ENCODE data around the gene KRT79. TPM values are rescaled to one million over a fixed set of nuclear protein-coding genes. Genes with fewer than 3 reads are reported as not detected.

Gene KRT79
- total and polyA plus RNA-seq, 4 donors, result not detected

DNA sequence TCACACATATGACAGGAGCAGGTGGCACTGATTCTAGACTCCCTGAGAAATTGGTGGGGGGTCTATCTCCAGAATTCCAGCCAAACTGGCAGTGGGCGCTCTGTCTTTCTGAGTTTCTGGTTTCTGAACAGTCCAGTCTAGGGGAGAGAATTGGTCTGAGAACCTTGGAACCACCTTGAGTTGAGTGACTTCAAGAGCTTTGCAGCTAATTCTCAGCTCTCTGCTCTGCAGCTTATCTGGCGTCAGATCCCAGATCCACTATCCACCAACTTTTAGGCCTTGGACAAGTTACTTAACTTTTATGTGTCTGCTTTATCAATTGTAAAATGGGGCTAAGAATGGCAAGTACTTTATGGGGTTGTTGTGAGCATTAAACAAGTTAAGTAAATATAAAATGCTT, 55.3 kb downstream of the KRT79 start:
- Histone ChIP-seq H3K4me1 (ENCODE audit: control insufficient read depth in 4 of 4, insufficient read depth in 4 of 4, low read length in 3 of 4) (no peaks in the 10 kb centered on the region), H3K9ac (ENCODE audit: low read depth in 1 of 2, low read length in 2 of 2) (no peak overlapping the region), H3K9me3 (ENCODE audit: control insufficient read depth in 4 of 4, low read length in 3 of 4) (no peaks in the 10 kb centered on the region), H3K36me3 (ENCODE audit: control insufficient read depth in 4 of 4, insufficient read depth in 3 of 4, low read depth in 1 of 4, low read length in 3 of 4) (no peaks in the 10 kb centered on the region), H3K27me3 (ENCODE audit: control insufficient read depth in 4 of 4, insufficient read depth in 4 of 4, low read length in 3 of 4) (no peaks in the 10 kb centered on the region), H3K27ac (ENCODE audit: low read depth in 1 of 2, low read length in 2 of 2) (no peak overlapping the region), H3K4me3 (ENCODE audit: low read depth in 1 of 3, low read length in 3 of 3) (no peak overlapping the region)
- WGBS, result 89% methylated on average over 2 of the region's 2 CpGs
- no peak for DNase-seq (ENCODE audit: low spot score)
- no peak for TF ChIP-seq NR2F2 (IDR thresholded peaks at IDR 0.05)
- no peak for TF ChIP-seq GABPA (IDR thresholded peaks at IDR 0.05 in 1 of 2, conservative IDR thresholded peaks at IDR 0.05 in 1 of 2)
- no peak for TF ChIP-seq SP1 (IDR thresholded peaks at IDR 0.05)
- TF ChIP-seq, protein P1, sequence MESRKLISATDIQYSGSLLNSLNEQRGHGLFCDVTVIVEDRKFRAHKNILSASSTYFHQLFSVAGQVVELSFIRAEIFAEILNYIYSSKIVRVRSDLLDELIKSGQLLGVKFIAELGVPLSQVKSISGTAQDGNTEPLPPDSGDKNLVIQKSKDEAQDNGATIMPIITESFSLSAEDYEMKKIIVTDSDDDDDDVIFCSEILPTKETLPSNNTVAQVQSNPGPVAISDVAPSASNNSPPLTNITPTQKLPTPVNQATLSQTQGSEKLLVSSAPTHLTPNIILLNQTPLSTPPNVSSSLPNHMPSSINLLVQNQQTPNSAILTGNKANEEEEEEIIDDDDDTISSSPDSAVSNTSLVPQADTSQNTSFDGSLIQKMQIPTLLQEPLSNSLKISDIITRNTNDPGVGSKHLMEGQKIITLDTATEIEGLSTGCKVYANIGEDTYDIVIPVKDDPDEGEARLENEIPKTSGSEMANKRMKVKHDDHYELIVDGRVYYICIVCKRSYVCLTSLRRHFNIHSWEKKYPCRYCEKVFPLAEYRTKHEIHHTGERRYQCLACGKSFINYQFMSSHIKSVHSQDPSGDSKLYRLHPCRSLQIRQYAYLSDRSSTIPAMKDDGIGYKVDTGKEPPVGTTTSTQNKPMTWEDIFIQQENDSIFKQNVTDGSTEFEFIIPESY (IDR thresholded peaks at IDR 0.05), result no peak

DNA sequence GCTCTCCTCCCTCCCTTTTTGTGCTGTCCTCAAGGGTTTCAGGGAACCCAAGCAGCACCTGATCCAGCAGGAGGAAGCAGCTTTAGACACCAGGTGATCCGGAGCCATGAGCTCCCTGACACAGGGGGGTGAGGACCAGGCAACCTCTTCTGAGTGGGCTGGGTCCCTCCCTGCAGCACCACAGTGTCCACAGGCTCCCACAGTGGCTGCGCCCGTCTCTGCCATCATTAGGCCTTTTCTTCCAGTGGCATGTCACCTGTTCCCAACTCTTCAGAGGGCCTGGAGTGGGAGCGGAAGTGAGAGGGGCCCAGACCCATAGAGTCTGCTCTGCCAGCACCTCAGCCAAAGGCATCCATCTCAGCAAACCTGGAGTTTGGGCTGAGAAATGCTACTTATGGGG, 56.5 kb downstream of the KRT79 start:
- Histone ChIP-seq H3K4me1 (ENCODE audit: control insufficient read depth in 4 of 4, insufficient read depth in 4 of 4, low read length in 3 of 4) (no peaks in the 10 kb centered on the region), H3K9me3 (ENCODE audit: control insufficient read depth in 4 of 4, low read length in 3 of 4) (no peaks in the 10 kb centered on the region), H3K4me3 (ENCODE audit: low read depth in 1 of 3, low read length in 3 of 3) (no peak overlapping the region), H3K27ac (ENCODE audit: low read depth in 1 of 2, low read length in 2 of 2) (no peak overlapping the region), H3K9ac (ENCODE audit: low read depth in 1 of 2, low read length in 2 of 2) (no peak overlapping the region), H3K27me3 (ENCODE audit: control insufficient read depth in 4 of 4, insufficient read depth in 4 of 4, low read length in 3 of 4) (no peaks in the 10 kb centered on the region), H3K36me3 (ENCODE audit: control insufficient read depth in 4 of 4, insufficient read depth in 3 of 4, low read depth in 1 of 4, low read length in 3 of 4) (no peaks in the 10 kb centered on the region)
- no peak for DNase-seq (ENCODE audit: low spot score)
- TF ChIP-seq SP1 (IDR thresholded peaks at IDR 0.05) (no peak), FOXA2 (IDR thresholded peaks at IDR 0.05) (no peak), RAD21 (IDR thresholded peaks at IDR 0.05) (no peak)
- 82% methylated on average over 4 of the region's 4 CpGs for WGBS

DNA sequence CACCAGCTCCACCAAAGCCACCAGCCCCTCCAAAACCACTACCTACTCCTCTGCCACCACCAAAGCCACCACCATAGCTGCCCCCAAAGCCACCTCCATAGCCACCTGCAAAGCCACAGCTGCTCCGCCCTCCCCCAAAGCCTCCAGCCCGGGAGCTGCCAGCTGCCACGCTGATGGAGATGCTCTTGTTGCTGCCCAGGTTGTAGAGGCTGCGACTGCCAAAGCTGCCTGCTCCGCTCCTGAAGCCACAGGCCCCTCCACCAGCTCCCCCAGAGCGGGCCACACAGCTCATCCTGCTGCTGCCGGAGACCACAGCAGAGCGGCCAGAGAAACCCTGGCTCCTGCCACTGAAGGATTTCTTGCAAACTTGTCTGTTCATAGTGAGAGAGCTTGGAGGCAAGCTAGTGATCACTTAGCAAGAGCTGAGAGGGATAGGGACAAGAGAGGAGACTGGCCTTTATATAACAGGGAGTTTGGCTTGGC, 57.2 kb downstream of the KRT79 start, which contains the start of gene KRT76:
Gene KRT76, minus strand, starts transcription at position 433 of the 483 bp plus-strand sequence. Its CDS starts 54 bp downstream, at position 379.
- no peak within 1 kb of the TSS for H3K27ac ChIP-seq (ENCODE audit: low read depth in 1 of 2, low read length in 2 of 2)

More for the DNA sequence above, 57.2 kb downstream of the KRT79 start, which contains the start of gene KRT76:
- TF ChIP-seq YY1 (IDR thresholded peaks at IDR 0.05) (no peak), GABPA (IDR thresholded peaks at IDR 0.05 in 1 of 2, conservative IDR thresholded peaks at IDR 0.05 in 1 of 2) (no peak), FOXA2 (IDR thresholded peaks at IDR 0.05) (no peak), NR2F2 (IDR thresholded peaks at IDR 0.05) (no peak), SP1 (IDR thresholded peaks at IDR 0.05) (no peak), HNF4G (IDR thresholded peaks at IDR 0.05) (no peak), HNF4A (conservative IDR thresholded peaks at IDR 0.05) (no peak), TAF1 (conservative IDR thresholded peaks at IDR 0.05) (no peak), FOXA1 (IDR thresholded peaks at IDR 0.05) (no peak)
- TF ChIP-seq, protein P2, sequence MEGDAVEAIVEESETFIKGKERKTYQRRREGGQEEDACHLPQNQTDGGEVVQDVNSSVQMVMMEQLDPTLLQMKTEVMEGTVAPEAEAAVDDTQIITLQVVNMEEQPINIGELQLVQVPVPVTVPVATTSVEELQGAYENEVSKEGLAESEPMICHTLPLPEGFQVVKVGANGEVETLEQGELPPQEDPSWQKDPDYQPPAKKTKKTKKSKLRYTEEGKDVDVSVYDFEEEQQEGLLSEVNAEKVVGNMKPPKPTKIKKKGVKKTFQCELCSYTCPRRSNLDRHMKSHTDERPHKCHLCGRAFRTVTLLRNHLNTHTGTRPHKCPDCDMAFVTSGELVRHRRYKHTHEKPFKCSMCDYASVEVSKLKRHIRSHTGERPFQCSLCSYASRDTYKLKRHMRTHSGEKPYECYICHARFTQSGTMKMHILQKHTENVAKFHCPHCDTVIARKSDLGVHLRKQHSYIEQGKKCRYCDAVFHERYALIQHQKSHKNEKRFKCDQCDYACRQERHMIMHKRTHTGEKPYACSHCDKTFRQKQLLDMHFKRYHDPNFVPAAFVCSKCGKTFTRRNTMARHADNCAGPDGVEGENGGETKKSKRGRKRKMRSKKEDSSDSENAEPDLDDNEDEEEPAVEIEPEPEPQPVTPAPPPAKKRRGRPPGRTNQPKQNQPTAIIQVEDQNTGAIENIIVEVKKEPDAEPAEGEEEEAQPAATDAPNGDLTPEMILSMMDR (IDR thresholded peaks at IDR 0.05; ENCODE audit: low read depth, low read length, missing input control), result no peak
- no peaks in the 10 kb centered on the region for H3K27me3 ChIP-seq (ENCODE audit: control insufficient read depth in 4 of 4, insufficient read depth in 4 of 4, low read length in 3 of 4)
- no peaks in the 10 kb centered on the region for H3K9me3 ChIP-seq (ENCODE audit: control insufficient read depth in 4 of 4, low read length in 3 of 4)
- WGBS, result 86% methylated on average over 8 of the region's 8 CpGs
- H3K9ac ChIP-seq (ENCODE audit: low read depth in 1 of 2, low read length in 2 of 2), result no peak within 1 kb of the TSS
- no peaks in the 10 kb centered on the region for H3K4me1 ChIP-seq (ENCODE audit: control insufficient read depth in 4 of 4, insufficient read depth in 4 of 4, low read length in 3 of 4)
- DNase-seq (ENCODE audit: low spot score), result no peak
- no peaks in the 10 kb centered on the region for H3K36me3 ChIP-seq (ENCODE audit: control insufficient read depth in 4 of 4, insufficient read depth in 3 of 4, low read depth in 1 of 4, low read length in 3 of 4)
- no peak within 1 kb of the TSS for H3K4me3 ChIP-seq (ENCODE audit: low read depth in 1 of 3, low read length in 3 of 3)
